ENCODE results near the gene CHIT1. TPM values are rescaled to one million over a fixed set of nuclear protein-coding genes. Genes with fewer than 3 reads are reported as not detected.

Gene CHIT1
- polyA plus RNA-seq, 4 donors = 0.12 to 0.31 (median 0.18) TPM

- DNase-seq (ENCODE audit: low read depth in 4 of 4, low spot score in 3 of 4) = no peak
Measured at GRCh38 chr1:203197625-203198024, 31.8 kb downstream of the CHIT1 start.

- no peak for DNase-seq (ENCODE audit: low read depth in 4 of 4, low spot score in 3 of 4)
Measured at GRCh38 chr1:203196371-203196770, 33.1 kb downstream of the CHIT1 start.

GRCh38 chr1:203190949-203191348 lies 38.5 kb downstream of the CHIT1 start:
- no peak for DNase-seq (ENCODE audit: low read depth in 4 of 4, low spot score in 3 of 4)

- no peak for DNase-seq (ENCODE audit: low read depth in 4 of 4, low spot score in 3 of 4)
Measured at GRCh38 chr1:203189951-203190352, 39.5 kb downstream of the CHIT1 start.

- DNase-seq (ENCODE audit: low read depth in 4 of 4, low spot score in 3 of 4) = no peak
Measured at GRCh38 chr1:203188686-203189232, 40.7 kb downstream of the CHIT1 start.

GRCh38 chr1:203187689-203188264 lies 41.7 kb downstream of the CHIT1 start:
- no peak for DNase-seq (ENCODE audit: low read depth in 4 of 4, low spot score in 3 of 4)

- DNase-seq (ENCODE audit: low read depth in 4 of 4, low spot score in 3 of 4) = no peak
Measured at GRCh38 chr1:203187304-203187685, 42.2 kb downstream of the CHIT1 start.

GRCh38 chr1:203186446-203187303 lies 42.8 kb downstream of the CHIT1 start, which contains the start of gene CHI3L1:
Gene CHI3L1 (minus strand): TSS chr1:203186704. CDS start chr1:203186623, 81 bp downstream.
- no peak for DNase-seq (ENCODE audit: low read depth in 4 of 4, low spot score in 3 of 4)

GRCh38 chr1:203186091-203186445 lies 43.4 kb downstream of the CHIT1 start:
- no peak for DNase-seq (ENCODE audit: low read depth in 4 of 4, low spot score in 3 of 4)

- DNase-seq (ENCODE audit: low read depth in 4 of 4, low spot score in 3 of 4) = no peak
Measured at GRCh38 chr1:203185585-203185984, 43.9 kb downstream of the CHIT1 start.

- no peak for DNase-seq (ENCODE audit: low read depth in 4 of 4, low spot score in 3 of 4)
Measured at GRCh38 chr1:203185061-203185461, 44.4 kb downstream of the CHIT1 start.

GRCh38 chr1:203184467-203184866 lies 45.0 kb downstream of the CHIT1 start:
- DNase-seq (ENCODE audit: low read depth in 4 of 4, low spot score in 3 of 4) = no peak

GRCh38 chr1:203183828-203184227 lies 45.6 kb downstream of the CHIT1 start:
- no peak for DNase-seq (ENCODE audit: low read depth in 4 of 4, low spot score in 3 of 4)

GRCh38 chr1:203182387-203182953 lies 47.0 kb downstream of the CHIT1 start:
- no peak for DNase-seq (ENCODE audit: low read depth in 4 of 4, low spot score in 3 of 4)

GRCh38 chr1:203181586-203182386 lies 47.7 kb downstream of the CHIT1 start:
- no peak for DNase-seq (ENCODE audit: low read depth in 4 of 4, low spot score in 3 of 4)

- DNase-seq (ENCODE audit: low read depth in 4 of 4, low spot score in 3 of 4) = no peak
Measured at GRCh38 chr1:203180611-203181330, 48.7 kb downstream of the CHIT1 start.

GRCh38 chr1:203179667-203180005 lies 49.8 kb downstream of the CHIT1 start:
- no peak for DNase-seq (ENCODE audit: low read depth in 4 of 4, low spot score in 3 of 4)

GRCh38 chr1:203178821-203179666 lies 50.4 kb downstream of the CHIT1 start:
- DNase-seq (ENCODE audit: low read depth in 4 of 4, low spot score in 3 of 4) = no peak

- no peak for DNase-seq (ENCODE audit: low read depth in 4 of 4, low spot score in 3 of 4)
Measured at GRCh38 chr1:203178083-203178482, 51.4 kb downstream of the CHIT1 start.
